ENCODE measurements around the gene DAPK2. TPM values are rescaled to one million over a fixed set of nuclear protein-coding genes. Genes with fewer than 3 reads are reported as not detected.

The DAPK2 gene
- total and polyA plus RNA-seq, 9 donors, result 0.77 to 6.2 (median 2.0) TPM

GRCh38 chr15:63912061-63912615, 134.1 kb downstream of the DAPK2 start:
- intact Hi-C loops (cut with DNase I), result loop anchor here in 1 of 4 donors (10.0 kb wide), 1 partner anchor 143 kb away; no protein-coding TSS in a partner anchor
- no peaks in the 10 kb centered on the region for H3K36me3 ChIP-seq
- H3K9me3 ChIP-seq, result no peaks in the 10 kb centered on the region
- H3K4me3 ChIP-seq, result no peak overlapping the region
- H3K27me3 ChIP-seq, result no peaks in the 10 kb centered on the region
- peaks cover 20% of the 10 kb centered on the region for H3K4me1 ChIP-seq (ENCODE audit: insufficient read depth)
- TF ChIP-seq CTCF (IDR thresholded peaks at IDR 0.05) (no peak), POLR2A (IDR thresholded peaks at IDR 0.05) (no peak), EP300 (IDR thresholded peaks at IDR 0.05) (no peak)
- peak in 1 of 5 donors; percentile 26 for DNase-seq
- WGBS, 3 donors, result 86 to 90% (median 88%) methylated on average over 15 of the region's 15 CpGs
- H3K27ac ChIP-seq, result no peak overlapping the region

GRCh38 chr15:63911160-63911559, 135.1 kb downstream of the DAPK2 start:
- no peaks in the 10 kb centered on the region for H3K9me3 ChIP-seq
- no peak overlapping the region for H3K27ac ChIP-seq
- DNase-seq, result no peak
- intact Hi-C loops (cut with DNase I), result loop anchor here in 1 of 4 donors (10.0 kb wide), 1 partner anchor 144 kb away; no protein-coding TSS in a partner anchor
- WGBS, 3 donors, result 73 to 99% (median 76%) methylated on average over 4 of the region's 4 CpGs
- no peaks in the 10 kb centered on the region for H3K36me3 ChIP-seq
- peaks cover 16% of the 10 kb centered on the region for H3K4me1 ChIP-seq (ENCODE audit: insufficient read depth)
- H3K27me3 ChIP-seq, result no peaks in the 10 kb centered on the region
- no peak overlapping the region for H3K4me3 ChIP-seq
- TF ChIP-seq EP300 (IDR thresholded peaks at IDR 0.05), result no peak
- TF ChIP-seq CTCF (IDR thresholded peaks at IDR 0.05), result no peak
- no peak for TF ChIP-seq POLR2A (IDR thresholded peaks at IDR 0.05)

GRCh38 chr15:63909819-63910437, 136.4 kb downstream of the DAPK2 start:
- H3K27me3 ChIP-seq, result no peaks in the 10 kb centered on the region
- peaks cover 9% of the 10 kb centered on the region for H3K4me1 ChIP-seq (ENCODE audit: insufficient read depth)
- H3K36me3 ChIP-seq, result no peaks in the 10 kb centered on the region
- H3K4me3 ChIP-seq, result no peak overlapping the region
- TF ChIP-seq POLR2A (IDR thresholded peaks at IDR 0.05) (no peak), CTCF (IDR thresholded peaks at IDR 0.05) (no peak), EP300 (IDR thresholded peaks at IDR 0.05) (no peak)
- H3K9me3 ChIP-seq, result no peaks in the 10 kb centered on the region
- no peak overlapping the region for H3K27ac ChIP-seq
- DNase-seq, result peak in 4 of 5 donors; percentile 41 to 52 (median 44)
- WGBS, 3 donors, result 5 to 15% (median 9%) methylated on average over 10 of the region's 10 CpGs
- intact Hi-C loops (cut with DNase I), result loop anchor here in 1 of 4 donors (10.0 kb wide), 1 partner anchor 145 kb away; no protein-coding TSS in a partner anchor

- intact Hi-C loops (cut with DNase I), result no loop called here
- no peak for DNase-seq
- Histone ChIP-seq H3K4me1 (ENCODE audit: insufficient read depth) (peaks cover 9% of the 10 kb centered on the region), H3K27ac (no peak overlapping the region), H3K9me3 (no peaks in the 10 kb centered on the region), H3K27me3 (no peaks in the 10 kb centered on the region), H3K4me3 (no peak overlapping the region), H3K36me3 (no peaks in the 10 kb centered on the region)
- TF ChIP-seq POLR2A (IDR thresholded peaks at IDR 0.05), result no peak
- no peak for TF ChIP-seq EP300 (IDR thresholded peaks at IDR 0.05)
- no peak for TF ChIP-seq CTCF (IDR thresholded peaks at IDR 0.05)
- 52 to 64% (median 59%) methylated on average over 2 of the region's 2 CpGs for WGBS, 3 donors
Measured at GRCh38 chr15:63908991-63909390, 137.3 kb downstream of the DAPK2 start.
